Measurements from ENCODE around the gene MPRIP.

The MPRIP gene

DNA sequence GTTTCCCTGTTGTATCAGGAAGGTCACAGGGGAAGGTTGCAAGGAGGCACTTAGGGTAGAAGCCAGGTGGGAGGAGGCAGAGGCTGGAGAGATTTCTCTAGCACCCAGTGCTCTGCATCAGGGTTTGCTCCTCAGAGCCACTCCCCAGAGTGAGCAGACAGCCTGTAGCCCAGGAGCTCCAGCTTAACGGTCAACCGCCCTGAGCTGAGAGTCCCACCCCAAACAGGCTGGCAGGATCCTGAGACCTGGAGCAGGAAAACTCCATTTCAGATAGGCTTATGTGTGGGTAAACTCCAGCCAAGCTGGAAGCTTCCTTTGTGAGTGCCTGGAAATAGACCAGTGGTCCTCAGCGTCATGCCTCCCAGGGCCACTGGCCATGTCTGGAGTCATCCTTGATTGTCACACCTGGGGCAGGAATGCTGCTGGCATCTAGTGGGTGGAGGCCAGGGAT, 37.9 kb downstream of the MPRIP start (continued):
- TF ChIP-seq, protein P1, sequence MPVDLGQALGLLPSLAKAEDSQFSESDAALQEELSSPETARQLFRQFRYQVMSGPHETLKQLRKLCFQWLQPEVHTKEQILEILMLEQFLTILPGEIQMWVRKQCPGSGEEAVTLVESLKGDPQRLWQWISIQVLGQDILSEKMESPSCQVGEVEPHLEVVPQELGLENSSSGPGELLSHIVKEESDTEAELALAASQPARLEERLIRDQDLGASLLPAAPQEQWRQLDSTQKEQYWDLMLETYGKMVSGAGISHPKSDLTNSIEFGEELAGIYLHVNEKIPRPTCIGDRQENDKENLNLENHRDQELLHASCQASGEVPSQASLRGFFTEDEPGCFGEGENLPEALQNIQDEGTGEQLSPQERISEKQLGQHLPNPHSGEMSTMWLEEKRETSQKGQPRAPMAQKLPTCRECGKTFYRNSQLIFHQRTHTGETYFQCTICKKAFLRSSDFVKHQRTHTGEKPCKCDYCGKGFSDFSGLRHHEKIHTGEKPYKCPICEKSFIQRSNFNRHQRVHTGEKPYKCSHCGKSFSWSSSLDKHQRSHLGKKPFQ (tag by site-specific recombination; IDR thresholded peaks at IDR 0.05), result no peak

DNA sequence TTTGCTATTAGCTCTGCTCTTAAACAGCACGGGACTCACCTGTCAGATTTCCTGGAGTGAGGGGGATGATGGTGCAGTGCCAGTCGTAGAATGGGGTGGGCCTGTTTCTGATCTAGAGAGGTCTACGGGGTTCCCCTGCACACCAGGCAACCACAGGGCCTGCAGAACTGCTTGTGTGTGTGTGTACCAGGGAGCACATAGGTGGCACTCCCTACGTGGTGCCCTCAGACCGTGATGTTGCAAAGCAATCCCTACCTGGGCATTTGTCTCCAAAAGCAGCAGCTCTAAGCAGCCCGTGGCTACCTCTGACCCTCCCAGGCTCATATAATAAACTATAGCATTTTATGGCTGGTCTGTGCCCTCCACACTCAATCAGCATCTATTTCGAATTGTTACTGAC, 38.5 kb downstream of the MPRIP start:
- ChIA-PET POLR2A (no interaction called here), CTCF (interaction anchor here (1.0 kb wide), 1 partner anchor 20 kb away, joined by 3 read pairs; no protein-coding TSS in a partner anchor)
- H3K4me1 ChIP-seq (ENCODE audit: control insufficient read depth, insufficient read depth, low read length), result no peaks in the 10 kb centered on the region
- no peak overlapping the region for H3K4me3 ChIP-seq (ENCODE audit: low read depth, low read length)
- H3K9me3 ChIP-seq (ENCODE audit: control insufficient read depth, insufficient read depth, low read depth, low read length), result no peaks in the 10 kb centered on the region
- H3K27ac ChIP-seq (ENCODE audit: extremely low read depth, low read depth, low read length), result no peak overlapping the region
- TF ChIP-seq ZNF645 (tag by site-specific recombination; IDR thresholded peaks at IDR 0.05) (no peak), ZFP41 (tag by site-specific recombination; IDR thresholded peaks at IDR 0.05; ENCODE audit: borderline replicate concordance) (no peak), ZNF433 (tag by site-specific recombination; IDR thresholded peaks at IDR 0.05; ENCODE audit: low read depth) (no peak)
- H3K36me3 ChIP-seq (ENCODE audit: control insufficient read depth in 2 of 2, insufficient read depth in 1 of 2, low read length in 2 of 2), result peaks cover 7 to 70% of the 10 kb centered on the region in 2 experiments

DNA sequence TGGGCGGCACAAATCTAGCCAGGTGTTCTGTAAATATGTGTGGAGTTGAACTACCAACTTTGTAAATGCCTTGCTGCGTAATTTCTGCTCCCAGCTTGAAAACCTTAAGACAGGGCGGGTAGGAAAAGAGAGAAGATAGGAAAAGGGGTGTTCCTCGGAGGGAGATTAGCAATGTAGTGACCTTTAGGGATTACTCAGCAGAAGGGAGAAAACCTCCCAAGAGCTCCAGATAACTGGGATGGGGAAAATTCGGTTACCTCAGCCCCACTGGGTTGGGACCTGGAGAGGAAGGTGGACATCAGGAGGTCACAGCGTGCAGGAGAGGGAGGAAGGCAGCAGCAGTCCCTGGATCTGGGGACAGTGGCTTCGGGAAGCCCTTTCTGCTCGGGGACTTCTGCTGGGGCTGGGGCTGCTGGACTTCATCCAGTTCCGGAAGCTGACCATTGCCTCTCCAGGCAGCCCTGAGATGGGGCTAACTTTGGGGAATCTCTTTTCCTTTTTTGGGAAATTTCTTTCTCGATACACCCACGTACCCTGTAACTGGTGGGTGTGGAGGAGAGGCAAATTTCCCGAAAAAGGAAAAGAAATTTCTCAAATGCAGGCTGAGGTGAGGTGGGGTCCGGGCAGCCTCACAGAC, 39.2 kb downstream of the MPRIP start:
- no peaks in the 10 kb centered on the region for H3K4me1 ChIP-seq (ENCODE audit: control insufficient read depth, insufficient read depth, low read length)
- POLR2A ChIA-PET, result interaction anchor here (0.8 kb wide), 1 partner anchor 40 kb away, joined by 3 read pairs; no protein-coding TSS in a partner anchor
- no peak for TF ChIP-seq ZNF777 (tag by site-specific recombination; IDR thresholded peaks at IDR 0.05; ENCODE audit: borderline replicate concordance)
- TF ChIP-seq, protein P2, sequence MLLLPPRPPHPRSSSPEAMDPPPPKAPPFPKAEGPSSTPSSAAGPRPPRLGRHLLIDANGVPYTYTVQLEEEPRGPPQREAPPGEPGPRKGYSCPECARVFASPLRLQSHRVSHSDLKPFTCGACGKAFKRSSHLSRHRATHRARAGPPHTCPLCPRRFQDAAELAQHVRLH (tag by site-specific recombination; IDR thresholded peaks at IDR 0.05), result no peak
- TF ChIP-seq, protein P3, sequence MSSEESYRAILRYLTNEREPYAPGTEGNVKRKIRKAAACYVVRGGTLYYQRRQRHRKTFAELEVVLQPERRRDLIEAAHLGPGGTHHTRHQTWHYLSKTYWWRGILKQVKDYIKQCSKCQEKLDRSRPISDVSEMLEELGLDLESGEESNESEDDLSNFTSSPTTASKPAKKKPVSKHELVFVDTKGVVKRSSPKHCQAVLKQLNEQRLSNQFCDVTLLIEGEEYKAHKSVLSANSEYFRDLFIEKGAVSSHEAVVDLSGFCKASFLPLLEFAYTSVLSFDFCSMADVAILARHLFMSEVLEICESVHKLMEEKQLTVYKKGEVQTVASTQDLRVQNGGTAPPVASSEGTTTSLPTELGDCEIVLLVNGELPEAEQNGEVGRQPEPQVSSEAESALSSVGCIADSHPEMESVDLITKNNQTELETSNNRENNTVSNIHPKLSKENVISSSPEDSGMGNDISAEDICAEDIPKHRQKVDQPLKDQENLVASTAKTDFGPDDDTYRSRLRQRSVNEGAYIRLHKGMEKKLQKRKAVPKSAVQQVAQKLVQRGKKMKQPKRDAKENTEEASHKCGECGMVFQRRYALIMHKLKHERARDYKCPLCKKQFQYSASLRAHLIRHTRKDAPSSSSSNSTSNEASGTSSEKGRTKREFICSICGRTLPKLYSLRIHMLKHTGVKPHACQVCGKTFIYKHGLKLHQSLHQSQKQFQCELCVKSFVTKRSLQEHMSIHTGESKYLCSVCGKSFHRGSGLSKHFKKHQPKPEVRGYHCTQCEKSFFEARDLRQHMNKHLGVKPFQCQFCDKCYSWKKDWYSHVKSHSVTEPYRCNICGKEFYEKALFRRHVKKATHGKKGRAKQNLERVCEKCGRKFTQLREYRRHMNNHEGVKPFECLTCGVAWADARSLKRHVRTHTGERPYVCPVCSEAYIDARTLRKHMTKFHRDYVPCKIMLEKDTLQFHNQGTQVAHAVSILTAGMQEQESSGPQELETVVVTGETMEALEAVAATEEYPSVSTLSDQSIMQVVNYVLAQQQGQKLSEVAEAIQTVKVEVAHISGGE (tag by site-specific recombination; conservative IDR thresholded peaks at IDR 0.05; ENCODE audit: low read depth), result no peak
- TF ChIP-seq, protein P4, sequence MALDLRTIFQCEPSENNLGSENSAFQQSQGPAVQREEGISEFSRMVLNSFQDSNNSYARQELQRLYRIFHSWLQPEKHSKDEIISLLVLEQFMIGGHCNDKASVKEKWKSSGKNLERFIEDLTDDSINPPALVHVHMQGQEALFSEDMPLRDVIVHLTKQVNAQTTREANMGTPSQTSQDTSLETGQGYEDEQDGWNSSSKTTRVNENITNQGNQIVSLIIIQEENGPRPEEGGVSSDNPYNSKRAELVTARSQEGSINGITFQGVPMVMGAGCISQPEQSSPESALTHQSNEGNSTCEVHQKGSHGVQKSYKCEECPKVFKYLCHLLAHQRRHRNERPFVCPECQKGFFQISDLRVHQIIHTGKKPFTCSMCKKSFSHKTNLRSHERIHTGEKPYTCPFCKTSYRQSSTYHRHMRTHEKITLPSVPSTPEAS (tag by site-specific recombination; IDR thresholded peaks at IDR 0.05), result no peak
- H3K9me3 ChIP-seq (ENCODE audit: control insufficient read depth, insufficient read depth, low read depth, low read length), result no peaks in the 10 kb centered on the region
- no peak overlapping the region for H3K4me3 ChIP-seq (ENCODE audit: low read depth, low read length)
- peaks cover 7 to 69% of the 10 kb centered on the region in 2 experiments for H3K36me3 ChIP-seq (ENCODE audit: control insufficient read depth in 2 of 2, insufficient read depth in 1 of 2, low read length in 2 of 2)
- CTCF ChIA-PET, result interaction anchor here (0.6 kb wide), 1 partner anchor 16 kb away, joined by 3 read pairs; no protein-coding TSS in a partner anchor
- H3K27ac ChIP-seq (ENCODE audit: extremely low read depth, low read depth, low read length), result no peak overlapping the region

DNA sequence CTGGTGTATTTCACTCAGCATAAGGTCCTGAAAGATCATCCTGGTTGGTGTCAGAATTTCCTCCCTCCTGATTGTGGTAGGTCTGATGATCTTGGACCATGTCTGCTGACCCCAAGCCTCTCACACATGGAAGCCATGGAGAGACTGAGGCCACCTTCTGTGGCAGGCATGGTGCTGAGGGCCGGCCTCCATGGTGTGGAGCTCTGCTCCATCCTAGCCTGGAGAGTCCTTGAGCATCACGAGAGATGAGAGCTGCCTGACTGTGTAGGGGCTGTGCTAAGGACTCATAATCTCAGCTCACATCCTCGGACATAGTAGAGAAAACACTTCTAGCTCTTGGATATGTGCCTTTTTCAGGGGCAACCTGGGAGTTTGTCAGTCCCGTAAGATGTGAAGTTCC, 40.6 kb downstream of the MPRIP start:
- Histone ChIP-seq H3K27ac (ENCODE audit: extremely low read depth, low read depth, low read length) (no peak overlapping the region), H3K36me3 (ENCODE audit: control insufficient read depth in 2 of 2, insufficient read depth in 1 of 2, low read length in 2 of 2) (peaks cover 6 to 70% of the 10 kb centered on the region in 2 experiments), H3K4me3 (ENCODE audit: low read depth, low read length) (no peak overlapping the region), H3K4me1 (ENCODE audit: control insufficient read depth, insufficient read depth, low read length) (peaks cover 4% of the 10 kb centered on the region; the same call in 1 of the 2 replicates), H3K9me3 (ENCODE audit: control insufficient read depth, insufficient read depth, low read depth, low read length) (no peaks in the 10 kb centered on the region)
- CTCF ChIA-PET, result interaction anchor here (1.8 kb wide), 1 partner anchor 59 kb away, joined by 5 read pairs; no protein-coding TSS in a partner anchor
- TF ChIP-seq ZNF747 (tag by site-specific recombination; IDR thresholded peaks at IDR 0.05) (no peak), REPIN1 (tag by site-specific recombination; IDR thresholded peaks at IDR 0.05; ENCODE audit: low read depth) (no peak), ZNF701 (tag by site-specific recombination; IDR thresholded peaks at IDR 0.05) (no peak), MEIS1 (CRISPR knock-in tag; IDR thresholded peaks at IDR 0.05; ENCODE audit: borderline replicate concordance) (no peak), ZNF24 (tag by site-specific recombination; IDR thresholded peaks at IDR 0.05) (no peak), ZNF211 (tag by site-specific recombination; IDR thresholded peaks at IDR 0.05; ENCODE audit: low read depth) (no peak)
- TF ChIP-seq, protein P5, sequence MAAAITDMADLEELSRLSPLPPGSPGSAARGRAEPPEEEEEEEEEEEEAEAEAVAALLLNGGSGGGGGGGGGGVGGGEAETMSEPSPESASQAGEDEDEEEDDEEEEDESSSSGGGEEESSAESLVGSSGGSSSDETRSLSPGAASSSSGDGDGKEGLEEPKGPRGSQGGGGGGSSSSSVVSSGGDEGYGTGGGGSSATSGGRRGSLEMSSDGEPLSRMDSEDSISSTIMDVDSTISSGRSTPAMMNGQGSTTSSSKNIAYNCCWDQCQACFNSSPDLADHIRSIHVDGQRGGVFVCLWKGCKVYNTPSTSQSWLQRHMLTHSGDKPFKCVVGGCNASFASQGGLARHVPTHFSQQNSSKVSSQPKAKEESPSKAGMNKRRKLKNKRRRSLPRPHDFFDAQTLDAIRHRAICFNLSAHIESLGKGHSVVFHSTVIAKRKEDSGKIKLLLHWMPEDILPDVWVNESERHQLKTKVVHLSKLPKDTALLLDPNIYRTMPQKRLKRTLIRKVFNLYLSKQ (tag by site-specific recombination; IDR thresholded peaks at IDR 0.05; ENCODE audit: borderline replicate concordance), result no peak
- POLR2A ChIA-PET, result no interaction called here
